NT2/D1 (cell line): ENCODE results near the gene LRRC2.

ENCODE experiments used
- SUZ12 ChIP-seq: IDR thresholded peaks from 2 replicates; pipeline ENCODE4 v1.6.1; 2011; ENCODE audit not compliant: insufficient read length, insufficient read depth; ENCODE audit errors: extremely low read depth
- ZNF274 ChIP-seq: IDR thresholded peaks from 2 replicates; pipeline ENCODE4 v1.6.1; 2011; ENCODE audit warnings: mild to moderate bottlenecking, low read depth, low read length

DNA sequence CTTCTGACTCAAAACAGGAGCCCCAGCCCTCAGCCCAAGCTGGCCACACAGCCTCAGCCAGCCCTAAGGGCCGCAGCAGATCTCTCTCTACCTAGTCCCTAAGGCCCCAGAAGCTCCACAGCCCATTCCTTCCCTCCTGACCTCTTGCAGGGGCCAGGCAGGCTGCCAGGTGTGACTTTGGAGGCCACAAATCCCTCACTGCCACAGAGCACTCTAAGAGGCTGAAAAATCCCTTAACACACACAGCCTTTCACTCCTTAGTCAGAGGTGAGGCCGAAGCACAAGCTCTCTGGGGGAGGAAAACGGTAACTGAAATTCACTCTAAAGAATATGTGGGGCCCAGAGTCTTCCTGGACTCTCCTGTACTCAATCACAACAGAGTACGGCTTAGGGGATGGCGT is 23.3 kb downstream of the LRRC2 start:
- no peak for TF ChIP-seq ZNF274
- no peak for TF ChIP-seq SUZ12
